Pulmonary artery endothelial cell (primary cell): Measurements from ENCODE around the gene MBD3L3. TPM values are rescaled to one million over a fixed set of nuclear protein-coding genes. Genes with fewer than 3 reads are reported as not detected.
"Not testable (repeated sequence)": the region's sequence is repeated elsewhere in the genome, so short reads cannot be mapped to it uniquely, and the experiment has no call there.

Experiments
- DNase-seq: peaks from one replicate; pipeline ENCODE4 v3.0.0-alpha.2; 2011; ENCODE audit warnings: low read depth, low spot score
- total RNA-seq: library from RNA; depleted of rRNA; stranded (reverse); fragments of >200 nt; gene quantifications from 2 replicates; pipeline ENCODE4 v1.2.3, GENCODE V29; 2014

The MBD3L3 gene
- total RNA-seq, 1 donor from 2014 or later: not detected

DNA sequence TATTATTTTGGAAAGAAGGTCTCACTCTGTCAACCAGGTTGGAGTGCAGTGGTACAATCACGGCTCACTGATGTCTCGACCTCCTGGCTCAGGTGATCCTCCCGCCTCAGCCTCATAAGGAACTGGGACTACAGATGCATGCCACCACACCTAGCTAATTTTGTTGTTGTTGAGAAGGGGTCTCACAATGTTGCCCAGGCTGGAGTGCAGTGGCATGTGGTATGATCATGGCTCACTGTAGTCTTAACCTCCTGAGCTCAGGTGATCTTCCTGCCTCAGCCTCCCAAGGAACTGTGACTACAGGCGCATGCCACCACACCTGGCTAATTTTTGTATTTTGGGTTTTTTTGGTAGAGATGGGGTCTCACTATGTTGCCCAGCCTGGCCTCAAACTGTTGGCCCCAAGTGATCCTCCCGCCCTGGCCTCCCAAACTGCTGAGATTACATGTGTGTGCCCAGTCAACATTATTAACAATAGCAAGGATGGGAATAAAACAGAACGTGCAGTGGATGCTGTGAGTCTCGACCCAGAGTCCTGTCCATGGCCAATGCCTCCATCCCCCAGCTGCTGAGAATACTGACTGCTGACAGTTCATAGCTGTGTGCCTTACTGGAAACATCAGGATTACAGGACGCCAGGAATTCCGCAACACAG, 5.4 kb upstream of the MBD3L3 start:
- DNase-seq: no peak

GRCh38 chr19:7063339-7063738, 4.9 kb upstream of the MBD3L3 start:
- DNase-seq: no peak

DNA sequence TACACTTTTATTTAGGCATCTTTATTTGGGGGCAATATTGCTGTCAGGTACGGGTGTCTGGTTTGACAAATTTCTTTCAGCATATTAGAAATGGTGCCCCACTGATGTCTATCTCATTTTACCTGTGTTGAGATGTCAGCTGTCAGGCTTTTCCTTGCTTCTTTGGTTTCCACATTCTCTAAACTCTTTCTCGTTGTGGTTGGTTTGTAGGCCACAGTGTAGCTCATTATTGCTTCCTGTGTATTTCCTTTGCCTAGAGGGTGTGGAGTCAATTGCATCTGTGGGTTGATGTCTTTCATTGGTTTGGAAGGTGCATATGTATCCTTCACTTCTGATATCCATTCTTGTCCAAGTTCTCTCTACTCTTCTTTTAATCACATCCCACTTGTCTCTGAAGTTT, 1.5 kb upstream of the MBD3L3 start:
- not testable (repeated sequence) for DNase-seq

- DNase-seq: not testable (repeated sequence)
These were observed 2.1 kb downstream of the MBD3L3 start for GRCh38 chr19:7056371-7056770.

DNA sequence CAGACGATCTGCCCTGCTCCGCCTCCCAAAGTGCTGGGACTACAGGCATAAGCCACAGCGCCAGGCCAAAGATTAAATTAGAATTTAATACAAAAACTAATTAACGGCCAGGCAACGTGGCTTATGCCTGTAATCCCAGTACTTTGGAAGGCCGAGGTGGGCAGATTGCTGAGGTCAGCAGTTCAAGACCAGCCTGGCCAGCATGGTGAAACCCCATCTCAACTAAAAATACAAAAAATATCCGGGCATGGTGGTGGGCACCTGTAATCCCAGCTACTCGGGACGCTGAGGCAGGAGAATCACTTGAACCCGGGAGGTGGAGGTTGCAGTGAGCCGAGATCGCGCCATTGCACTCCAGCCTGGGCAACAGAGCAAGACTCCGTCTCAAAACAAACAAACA, 2.8 kb downstream of the MBD3L3 start:
- DNase-seq: not testable (repeated sequence)

GRCh38 chr19:7054635-7055368, 3.7 kb downstream of the MBD3L3 start:
- not testable (repeated sequence) for DNase-seq

GRCh38 chr19:7052896-7053295, 5.6 kb downstream of the MBD3L3 start:
- not testable (repeated sequence) for DNase-seq

- not testable (repeated sequence) for DNase-seq
These were observed 7.1 kb downstream of the MBD3L3 start for GRCh38 chr19:7051421-7051820.

DNA sequence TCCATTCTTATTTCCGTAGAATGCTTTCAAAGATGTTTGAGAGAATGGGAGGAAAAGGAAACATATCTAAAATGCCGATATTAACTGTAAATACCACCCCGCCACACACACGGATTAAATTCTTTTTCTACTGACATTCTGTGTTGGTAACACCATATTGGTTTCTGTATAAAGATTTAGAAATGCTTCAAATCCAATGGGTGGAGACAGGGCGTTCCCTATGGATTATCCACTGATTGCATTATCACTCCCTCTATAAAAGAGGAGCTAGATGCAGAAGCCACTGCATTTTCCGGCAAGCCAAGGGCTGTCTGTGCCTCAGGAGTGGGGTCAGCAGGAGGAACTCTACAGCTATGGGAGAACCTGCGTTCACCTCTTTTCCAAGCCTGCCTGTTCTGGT, 9.5 kb downstream of the MBD3L3 start, which contains the start of gene MBD3L2:
MBD3L2 (plus strand) TSS at position 301 of the 400 bp plus-strand sequence; CDS start at position 354, 53 bp downstream.
- not testable (repeated sequence) for DNase-seq

DNA sequence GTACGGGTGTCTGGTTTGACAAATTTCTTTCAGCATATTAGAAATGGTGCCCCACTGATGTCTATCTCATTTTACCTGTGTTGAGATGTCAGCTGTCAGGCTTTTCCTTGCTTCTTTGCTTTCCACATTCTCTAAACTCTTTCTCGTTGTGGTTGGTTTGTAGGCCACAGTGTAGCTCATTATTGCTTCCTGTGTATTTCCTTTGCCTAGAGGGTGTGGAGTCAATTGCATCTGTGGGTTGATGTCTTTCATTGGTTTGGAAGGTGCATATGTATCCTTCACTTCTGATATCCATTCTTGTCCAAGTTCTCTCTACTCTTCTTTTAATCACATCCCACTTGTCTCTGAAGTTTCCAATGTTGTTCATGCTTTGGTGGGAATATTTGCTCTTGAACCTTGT, 16.9 kb downstream of the MBD3L3 start:
- not testable (repeated sequence) for DNase-seq

DNA sequence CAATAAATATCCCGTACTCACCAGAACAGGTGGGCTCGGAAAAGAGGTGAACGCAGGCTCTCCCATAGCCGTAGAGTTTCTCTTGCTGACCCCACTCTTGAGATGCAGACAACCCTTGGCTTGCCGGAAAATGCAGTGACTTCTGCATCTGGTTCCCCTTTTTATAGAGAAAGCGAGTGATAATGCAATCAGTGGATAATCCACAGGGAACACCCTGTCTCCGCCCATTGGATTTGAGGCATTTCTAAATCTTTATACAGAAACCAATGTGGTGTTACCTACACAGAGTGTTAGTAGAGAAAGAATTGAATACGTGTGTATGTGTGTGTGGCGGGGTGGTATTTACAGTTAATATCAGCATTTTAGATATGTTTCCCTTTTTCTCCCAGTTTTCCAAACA, 18.4 kb downstream of the MBD3L3 start, which contains the start of gene MBD3L4:
MBD3L4 (minus strand) TSS at position 101 of the 400 bp plus-strand sequence; CDS start at position 66, 35 bp downstream.
- DNase-seq: not testable (repeated sequence)

DNA sequence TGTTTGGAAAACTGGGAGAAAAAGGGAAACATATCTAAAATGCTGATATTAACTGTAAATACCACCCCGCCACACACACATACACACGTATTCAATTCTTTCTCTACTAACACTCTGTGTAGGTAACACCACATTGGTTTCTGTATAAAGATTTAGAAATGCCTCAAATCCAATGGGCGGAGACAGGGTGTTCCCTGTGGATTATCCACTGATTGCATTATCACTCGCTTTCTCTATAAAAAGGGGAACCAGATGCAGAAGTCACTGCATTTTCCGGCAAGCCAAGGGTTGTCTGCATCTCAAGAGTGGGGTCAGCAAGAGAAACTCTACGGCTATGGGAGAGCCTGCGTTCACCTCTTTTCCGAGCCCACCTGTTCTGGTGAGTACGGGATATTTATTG, 28.2 kb downstream of the MBD3L3 start, which contains the start of gene MBD3L5:
MBD3L5 (plus strand) TSS at position 301 of the 400 bp plus-strand sequence; CDS start at position 335, 34 bp downstream.
- not testable (repeated sequence) for DNase-seq

- not testable (repeated sequence) for DNase-seq
These were observed 29.7 kb downstream of the MBD3L3 start for GRCh38 chr19:7028790-7029189.

GRCh38 chr19:7021331-7021730, 37.1 kb downstream of the MBD3L3 start, which contains the start of gene MBD3L2B:
Gene MBD3L2B, minus strand, starts transcription at chr19:7021431. Its CDS starts 34 bp downstream, at chr19:7021397.
- not testable (repeated sequence) for DNase-seq

- no peak for DNase-seq
These were observed 39.6 kb downstream of the MBD3L3 start for GRCh38 chr19:7018828-7019227.

- DNase-seq: no peak
These were observed 44.8 kb downstream of the MBD3L3 start for GRCh38 chr19:7013678-7014077.

DNA sequence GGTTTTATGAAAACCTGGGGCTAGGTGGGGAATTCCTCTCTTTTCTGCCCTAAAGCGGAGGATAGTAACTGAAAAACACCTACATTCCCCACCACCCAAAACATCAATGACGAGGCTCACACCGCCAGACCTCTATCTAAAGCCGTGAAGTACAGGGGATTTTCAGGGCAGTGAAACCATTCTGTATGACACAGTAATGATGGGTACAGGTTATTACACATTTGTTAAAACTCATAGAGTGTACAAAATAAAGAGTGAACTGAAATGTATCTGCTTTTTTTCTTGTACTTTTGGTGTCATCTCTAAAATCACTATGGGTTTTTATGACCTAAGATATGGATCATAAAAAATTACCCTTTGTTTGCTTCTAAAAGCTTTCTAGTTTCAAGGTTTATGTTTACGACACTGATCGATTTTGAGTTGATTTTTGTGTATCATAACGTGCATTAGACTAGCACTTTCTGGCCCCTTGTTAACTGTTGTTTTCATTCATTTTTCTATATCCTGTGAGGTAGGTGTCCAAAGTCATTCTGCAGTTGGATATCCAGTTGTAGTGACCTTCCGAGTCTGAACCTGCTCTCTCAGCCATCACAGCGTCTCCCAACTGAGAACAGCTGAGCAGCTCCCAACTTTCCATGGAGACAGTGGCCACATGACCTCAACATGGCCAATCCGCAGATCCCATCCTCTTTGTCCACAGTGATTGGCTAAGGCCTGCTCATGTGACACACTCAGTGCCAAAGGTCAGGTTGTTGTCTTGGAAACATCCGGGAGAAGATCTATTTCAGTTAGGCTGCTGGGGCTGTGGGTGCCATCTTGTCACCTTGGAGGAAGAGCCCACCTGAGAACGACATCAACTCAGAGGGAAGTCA, 47.5 kb downstream of the MBD3L3 start:
- DNase-seq: no peak

GRCh38 chr19:7007859-7008258, 50.6 kb downstream of the MBD3L3 start:
- no peak for DNase-seq
